ENCODE measurements around the gene POLR3GL.

POLR3GL gene

GRCh38 chr1:145977016-145977415 lies 12.5 kb downstream of the POLR3GL start:
- H3K4me3 ChIP-seq (ENCODE audit: insufficient read depth in 1 of 2, low read depth in 1 of 2, low read length in 2 of 2): no peak overlapping the region
- H3K36me3 ChIP-seq (ENCODE audit: control insufficient read depth in 1 of 2, insufficient read depth in 2 of 2, low read depth in 1 of 2, low read length in 2 of 2): peaks cover 3 to 5% of the 10 kb centered on the region in 2 experiments
- H3K79me1 ChIP-seq (replicated peaks; ENCODE audit: low read length, poor library complexity, severe bottlenecking): peaks cover 10% of the 10 kb centered on the region
- no peak overlapping the region for H2BK5ac ChIP-seq (ENCODE audit: low read depth, low read length, poor library complexity, severe bottlenecking)
- H3K4me2 ChIP-seq (ENCODE audit: low read length, poor library complexity, severe bottlenecking): no peak overlapping the region
- H4K8ac ChIP-seq (ENCODE audit: low read length): peak overlapping the region; percentile 55
- H3K27me3 ChIP-seq (ENCODE audit: control insufficient read depth in 1 of 2, insufficient read depth in 1 of 2, low read length in 2 of 2): no peaks in the 10 kb centered on the region
- peaks cover 15% of the 10 kb centered on the region for H3K4me1 ChIP-seq (ENCODE audit: control insufficient read depth, insufficient read depth, low read depth, low read length)
- H3K9me3 ChIP-seq (ENCODE audit: control insufficient read depth, low read length): no peaks in the 10 kb centered on the region
- no peak overlapping the region for H3K14ac ChIP-seq (ENCODE audit: low read length in 2 of 2)
- H2AFZ ChIP-seq (ENCODE audit: low read depth, low read length): no peak overlapping the region
- no peak overlapping the region for H3K27ac ChIP-seq (ENCODE audit: low read length, poor library complexity, severe bottlenecking)
- H3K23ac ChIP-seq (ENCODE audit: low read length in 2 of 2): no peak overlapping the region
- H2BK120ac ChIP-seq (ENCODE audit: low read depth, low read length): no peak overlapping the region
- H4K91ac ChIP-seq (ENCODE audit: low read length): no peak overlapping the region
- no peak for DNase-seq
- H3K9ac ChIP-seq (ENCODE audit: low read length): peak overlapping the region; percentile 7
- no peak overlapping the region for H3K18ac ChIP-seq (ENCODE audit: low read depth in 1 of 2, low read length in 2 of 2)
- H2BK12ac ChIP-seq (ENCODE audit: low read length in 2 of 2): peak overlapping the region in 1 of 2 experiments; percentile 39
- H3K4ac ChIP-seq (ENCODE audit: low read depth in 1 of 2, low read length in 2 of 2): no peak overlapping the region
- WGBS: 85% methylated on average over 5 of the region's 5 CpGs
- H2AK5ac ChIP-seq (ENCODE audit: low read length, severe bottlenecking): peak overlapping the region; percentile 37
- H2BK15ac ChIP-seq (ENCODE audit: low read depth, poor library complexity, severe bottlenecking): peak overlapping the region; percentile 34

- H3K4me3 ChIP-seq (ENCODE audit: insufficient read depth in 1 of 2, low read depth in 1 of 2, low read length in 2 of 2): peak overlapping the region in 1 of 2 experiments; percentile 57
- peaks cover 13% of the 10 kb centered on the region for H3K4me1 ChIP-seq (ENCODE audit: control insufficient read depth, insufficient read depth, low read depth, low read length)
- H4K91ac ChIP-seq (ENCODE audit: low read length): peak overlapping the region; percentile 44
- peak overlapping the region in 1 of 2 experiments; percentile 80 for H3K4ac ChIP-seq (ENCODE audit: low read depth in 1 of 2, low read length in 2 of 2)
- H2AK5ac ChIP-seq (ENCODE audit: low read length, severe bottlenecking): peak overlapping the region; percentile 75
- H2BK120ac ChIP-seq (ENCODE audit: low read depth, low read length): peak overlapping the region; percentile 22
- H2AFZ ChIP-seq (ENCODE audit: low read depth, low read length): no peak overlapping the region
- H3K23ac ChIP-seq (ENCODE audit: low read length in 2 of 2): no peak overlapping the region
- H3K9ac ChIP-seq (ENCODE audit: low read length): peak overlapping the region; percentile 88
- no peak overlapping the region for H3K14ac ChIP-seq (ENCODE audit: low read length in 2 of 2)
- H4K8ac ChIP-seq (ENCODE audit: low read length): peak overlapping the region; percentile 55
- peaks cover 10% of the 10 kb centered on the region for H3K79me1 ChIP-seq (replicated peaks; ENCODE audit: low read length, poor library complexity, severe bottlenecking)
- peak; percentile 82 for DNase-seq
- H2BK5ac ChIP-seq (ENCODE audit: low read depth, low read length, poor library complexity, severe bottlenecking): no peak overlapping the region
- WGBS: 30% methylated on average over 7 of the region's 9 CpGs
- H3K4me2 ChIP-seq (ENCODE audit: low read length, poor library complexity, severe bottlenecking): no peak overlapping the region
- peaks cover 3 to 5% of the 10 kb centered on the region in 2 experiments for H3K36me3 ChIP-seq (ENCODE audit: control insufficient read depth in 1 of 2, insufficient read depth in 2 of 2, low read depth in 1 of 2, low read length in 2 of 2)
- peak overlapping the region; percentile 92 for H3K27ac ChIP-seq (ENCODE audit: low read length, poor library complexity, severe bottlenecking)
- H2BK12ac ChIP-seq (ENCODE audit: low read length in 2 of 2): peak overlapping the region; percentile 81 to 93
- H3K18ac ChIP-seq (ENCODE audit: low read depth in 1 of 2, low read length in 2 of 2): peak overlapping the region; percentile 74 to 80
- peak overlapping the region; percentile 34 for H2BK15ac ChIP-seq (ENCODE audit: low read depth, poor library complexity, severe bottlenecking)
- H3K9me3 ChIP-seq (ENCODE audit: control insufficient read depth, low read length): no peaks in the 10 kb centered on the region
- H3K27me3 ChIP-seq (ENCODE audit: control insufficient read depth in 1 of 2, insufficient read depth in 1 of 2, low read length in 2 of 2): no peaks in the 10 kb centered on the region
Measured at GRCh38 chr1:145977486-145978470, 13.3 kb downstream of the POLR3GL start.

GRCh38 chr1:145978471-145978853 lies 14.0 kb downstream of the POLR3GL start:
- Histone ChIP-seq H3K27ac (ENCODE audit: low read length, poor library complexity, severe bottlenecking) (peak overlapping the region; percentile 92), H3K9ac (ENCODE audit: low read length) (peak overlapping the region; percentile 88), H3K18ac (ENCODE audit: low read depth in 1 of 2, low read length in 2 of 2) (peak overlapping the region; percentile 58 to 93), H2BK12ac (ENCODE audit: low read length in 2 of 2) (no peak overlapping the region), H3K4me1 (ENCODE audit: control insufficient read depth, insufficient read depth, low read depth, low read length) (peaks cover 12% of the 10 kb centered on the region), H3K4me3 (ENCODE audit: insufficient read depth in 1 of 2, low read depth in 1 of 2, low read length in 2 of 2) (peak overlapping the region in 1 of 2 experiments; percentile 57), H3K79me1 (replicated peaks; ENCODE audit: low read length, poor library complexity, severe bottlenecking) (peaks cover 10% of the 10 kb centered on the region), H4K8ac (ENCODE audit: low read length) (no peak overlapping the region), H2BK120ac (ENCODE audit: low read depth, low read length) (peak overlapping the region; percentile 39), H3K9me3 (ENCODE audit: control insufficient read depth, low read length) (no peaks in the 10 kb centered on the region), H3K4ac (ENCODE audit: low read depth in 1 of 2, low read length in 2 of 2) (peak overlapping the region in 1 of 2 experiments; percentile 99), H2AFZ (ENCODE audit: low read depth, low read length) (no peak overlapping the region), H3K27me3 (ENCODE audit: control insufficient read depth in 1 of 2, insufficient read depth in 1 of 2, low read length in 2 of 2) (no peaks in the 10 kb centered on the region), H3K23ac (ENCODE audit: low read length in 2 of 2) (no peak overlapping the region), H3K36me3 (ENCODE audit: control insufficient read depth in 1 of 2, insufficient read depth in 2 of 2, low read depth in 1 of 2, low read length in 2 of 2) (peaks cover 3 to 5% of the 10 kb centered on the region in 2 experiments), H2BK15ac (ENCODE audit: low read depth, poor library complexity, severe bottlenecking) (no peak overlapping the region), H2BK5ac (ENCODE audit: low read depth, low read length, poor library complexity, severe bottlenecking) (peak overlapping the region; percentile 60), H3K14ac (ENCODE audit: low read length in 2 of 2) (no peak overlapping the region), H3K4me2 (ENCODE audit: low read length, poor library complexity, severe bottlenecking) (no peak overlapping the region), H2AK5ac (ENCODE audit: low read length, severe bottlenecking) (peak overlapping the region; percentile 21), H4K91ac (ENCODE audit: low read length) (no peak overlapping the region)
- DNase-seq: no peak
